Forelimb muscle (tissue), 1 donor: Measurements from ENCODE around the gene DPF3. TPM values are rescaled to one million over a fixed set of nuclear protein-coding genes. Genes with fewer than 3 reads are reported as not detected.
"Not testable (repeated sequence)": the region's sequence is repeated elsewhere in the genome, so short reads cannot be mapped to it uniquely, and the experiment has no call there.

Experiments
- DNase-seq: peaks from one replicate; pipeline ENCODE4 v3.0.0-alpha.2; 2013; ENCODE audit warnings: low read depth
- polyA plus RNA-seq: library from polyadenylated mRNA; unstranded; fragments of 120-200 nt; gene quantifications from one replicate; pipeline ENCODE4 v1.2.1, GENCODE V29; 2013; ENCODE audit not compliant: insufficient read length

DPF3 gene
- polyA plus RNA-seq, 1 donor = 4.6 TPM

DNA sequence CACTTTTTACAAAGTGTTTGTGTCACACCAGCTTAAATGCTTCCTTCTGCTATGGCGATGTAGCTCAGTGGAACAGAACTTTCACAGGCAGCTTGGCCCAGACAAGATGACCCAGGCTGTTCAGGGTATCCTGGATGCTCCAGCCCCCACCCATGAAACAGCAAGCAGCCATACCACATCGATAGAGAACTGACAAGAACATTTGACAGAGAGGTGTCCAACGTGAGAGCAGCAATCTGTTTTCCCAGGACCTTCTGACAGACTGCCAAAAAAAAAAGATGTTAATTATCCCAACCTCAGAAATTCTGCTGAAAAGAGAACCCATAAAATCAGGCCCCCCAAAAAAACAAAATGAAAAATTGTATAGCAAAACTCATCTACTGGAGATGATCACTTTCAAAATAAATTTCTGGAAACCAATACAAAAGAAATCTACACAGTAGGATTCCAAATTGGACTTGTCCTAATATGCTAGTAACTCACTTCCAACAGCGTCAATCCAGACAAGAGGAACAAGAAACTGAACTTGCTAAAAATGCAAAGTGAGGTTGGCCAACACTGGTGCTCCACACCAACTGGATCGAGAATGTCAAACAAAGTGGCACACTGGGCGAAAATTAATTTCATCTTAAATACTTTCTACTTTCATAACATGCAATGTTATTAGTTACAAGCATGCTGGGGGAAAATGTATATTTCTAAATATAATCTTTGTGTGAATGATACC is 118.8 kb downstream of the DPF3 start:
- no peak for DNase-seq

DNA sequence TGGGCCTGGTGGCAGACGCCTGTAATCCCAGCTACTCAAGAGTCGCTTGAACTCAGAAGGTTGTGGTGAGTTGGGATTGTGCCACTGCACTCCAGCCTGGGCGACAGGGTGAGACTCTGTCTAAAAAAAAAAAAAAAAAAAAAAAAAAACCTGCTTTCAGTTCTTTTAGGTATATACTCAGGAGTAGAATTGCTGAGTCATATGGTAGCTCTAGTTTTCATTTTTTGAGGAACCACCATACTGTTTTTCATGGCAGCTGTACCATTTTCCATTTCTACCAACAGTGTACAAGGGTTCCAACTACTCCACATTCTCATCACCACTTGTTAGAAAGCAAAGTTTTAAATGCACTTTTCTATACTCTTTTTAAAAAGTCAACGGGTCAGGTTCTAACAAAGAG is 119.8 kb downstream of the DPF3 start:
- no peak for DNase-seq

DNA sequence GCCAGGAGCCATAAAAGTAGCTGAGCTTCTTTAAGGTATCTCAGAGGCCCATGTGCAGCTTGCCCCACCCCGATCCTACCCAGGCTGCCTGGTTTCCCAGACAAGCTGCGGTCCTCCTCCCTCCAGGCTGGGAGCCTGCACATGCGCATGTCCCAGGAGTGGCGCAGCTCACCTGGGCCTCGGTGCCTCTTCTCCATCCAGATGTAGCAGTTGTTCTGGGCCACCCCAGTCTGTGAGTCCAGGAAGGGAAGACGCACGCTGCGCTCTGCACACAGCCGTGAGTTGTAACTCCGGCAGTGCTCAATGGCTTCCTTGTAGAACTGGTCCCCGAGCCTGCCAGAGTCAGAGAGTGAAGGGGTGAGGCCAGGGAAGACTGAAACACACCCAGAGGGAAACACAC is 122.3 kb downstream of the DPF3 start:
- no peak for DNase-seq

DNA sequence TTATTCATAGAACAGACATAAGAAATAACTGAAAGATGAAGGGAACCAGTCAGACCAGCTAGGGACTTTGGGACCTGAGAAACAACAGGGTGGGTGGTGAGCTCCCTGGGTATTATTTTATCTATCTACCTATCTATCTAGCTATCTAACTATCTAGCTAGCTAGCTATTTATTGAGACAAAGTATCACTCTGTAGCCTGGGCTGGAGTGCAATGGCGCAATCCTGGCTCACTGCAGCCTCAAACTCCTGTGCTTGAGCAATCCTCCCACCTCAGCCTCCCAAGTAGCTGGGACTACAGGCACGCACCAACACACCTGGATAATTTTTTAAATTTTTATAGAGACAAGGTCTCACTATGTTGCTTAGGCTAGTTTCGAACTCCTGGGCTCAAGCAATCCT is 127.6 kb downstream of the DPF3 start:
- no peak for DNase-seq

DNA sequence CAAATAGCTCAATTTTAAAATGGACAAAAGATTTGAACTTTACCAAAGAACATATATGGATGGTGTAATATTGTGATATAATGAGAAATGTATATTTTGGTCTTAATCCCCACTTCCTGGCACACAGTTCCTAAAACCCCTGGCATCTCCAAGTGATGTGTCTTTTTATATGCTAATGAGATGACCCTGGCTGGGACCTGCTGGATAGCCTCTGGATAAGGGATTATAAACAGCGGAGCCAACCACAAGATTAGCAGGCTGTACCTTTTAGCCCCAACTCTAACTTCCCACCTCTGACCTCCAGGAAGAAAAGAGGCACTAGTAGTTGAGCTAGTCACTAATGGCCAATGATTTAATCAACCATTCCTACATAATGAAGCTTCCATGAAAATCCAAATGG is 130.0 kb downstream of the DPF3 start:
- no peak for DNase-seq

DNA sequence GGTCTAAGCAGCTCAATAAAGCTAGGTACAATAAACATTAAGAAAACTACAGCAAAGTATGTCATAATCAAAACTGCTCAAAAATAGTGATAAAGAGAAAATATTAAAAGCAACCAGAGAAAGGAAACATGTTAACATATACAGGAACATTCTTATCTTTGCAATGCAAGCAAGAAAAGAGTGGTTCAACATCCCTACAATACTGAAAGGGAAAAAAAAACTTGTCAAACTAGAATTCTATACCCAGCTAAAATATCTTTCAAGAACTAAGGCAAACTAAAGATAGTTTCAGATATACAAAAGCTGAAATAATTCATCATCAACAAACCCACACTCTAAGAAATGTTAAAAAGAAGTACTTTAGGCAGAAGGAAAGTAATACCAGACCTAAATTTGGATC is 134.2 kb downstream of the DPF3 start:
- no peak for DNase-seq

DNA sequence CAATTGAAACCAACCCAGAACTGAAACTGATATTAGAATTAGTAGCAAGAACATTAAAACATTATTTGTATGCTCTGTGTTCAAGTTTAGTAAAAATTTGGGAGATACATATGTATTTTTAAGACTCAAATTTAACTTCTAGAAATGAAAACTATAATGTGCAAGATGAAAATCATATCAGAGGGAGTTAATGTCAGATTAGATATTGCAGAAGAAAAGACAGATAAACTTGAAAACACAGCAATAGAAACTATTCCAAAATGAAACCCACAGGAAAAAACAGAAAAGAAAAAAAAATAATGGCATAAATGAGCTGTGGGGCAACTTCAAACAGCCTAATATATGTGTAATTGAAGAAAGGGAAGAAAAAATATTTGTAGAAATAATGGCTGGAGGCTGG is 134.9 kb downstream of the DPF3 start:
- DNase-seq = no peak

DNA sequence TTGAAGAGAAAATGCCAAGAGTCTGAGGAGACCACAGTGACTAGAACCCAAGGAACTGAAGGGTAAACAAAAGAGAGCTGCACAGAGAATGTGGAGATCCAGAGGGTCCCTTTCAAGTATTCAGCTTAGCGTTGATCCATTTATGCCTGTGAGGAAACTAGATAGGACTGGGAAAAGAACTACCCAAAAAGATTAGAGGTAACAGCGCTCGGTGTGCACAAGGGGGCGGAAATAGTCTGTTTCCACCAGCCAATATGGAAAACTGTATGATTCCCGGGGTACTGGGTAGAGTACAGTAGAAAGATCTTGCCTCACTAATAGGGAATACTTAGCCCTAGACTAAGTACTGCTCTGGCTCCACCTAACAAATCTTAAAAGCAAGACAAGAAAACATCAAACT is 135.5 kb downstream of the DPF3 start:
- no peak for DNase-seq

DNA sequence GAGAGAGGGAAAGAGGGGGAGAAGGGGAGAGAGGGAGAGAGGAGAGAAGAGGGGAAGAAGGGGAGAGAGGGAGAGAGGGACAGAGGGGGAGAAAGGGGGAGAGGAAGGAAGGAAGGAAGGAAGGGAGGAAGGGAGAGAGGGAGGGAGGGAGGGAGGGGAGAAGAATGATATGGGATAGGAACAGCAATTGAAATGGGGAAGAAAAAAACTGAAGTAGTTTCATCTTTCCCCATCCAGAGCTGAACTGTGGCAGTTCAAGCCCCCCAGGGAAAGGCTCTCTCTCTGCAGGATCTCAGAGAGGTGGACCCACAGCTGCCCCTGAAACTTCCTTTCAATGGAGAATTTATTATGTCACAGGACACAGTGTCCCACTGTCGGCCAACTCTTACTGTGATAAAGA is 136.9 kb downstream of the DPF3 start:
- no peak for DNase-seq

DNA sequence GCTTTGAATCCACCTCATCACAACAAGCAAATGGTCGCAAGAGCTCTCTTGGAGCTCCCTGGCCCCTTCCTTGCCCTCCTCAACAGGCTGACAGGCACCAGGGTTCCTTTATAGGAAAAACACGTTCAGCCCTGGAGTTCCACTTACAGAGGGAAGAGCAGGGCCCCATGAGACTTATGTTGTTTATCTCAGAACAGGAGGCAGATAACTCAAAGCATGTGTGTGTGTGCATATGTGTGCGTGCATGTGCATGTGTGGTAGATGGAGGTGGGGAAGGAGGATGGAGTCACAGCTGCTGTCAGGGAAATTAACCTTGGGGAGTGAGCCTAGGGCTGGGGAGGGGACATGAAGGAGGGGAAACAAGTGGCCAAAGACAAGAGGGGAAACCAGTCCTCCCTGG is 138.1 kb downstream of the DPF3 start:
- DNase-seq = no peak

DNA sequence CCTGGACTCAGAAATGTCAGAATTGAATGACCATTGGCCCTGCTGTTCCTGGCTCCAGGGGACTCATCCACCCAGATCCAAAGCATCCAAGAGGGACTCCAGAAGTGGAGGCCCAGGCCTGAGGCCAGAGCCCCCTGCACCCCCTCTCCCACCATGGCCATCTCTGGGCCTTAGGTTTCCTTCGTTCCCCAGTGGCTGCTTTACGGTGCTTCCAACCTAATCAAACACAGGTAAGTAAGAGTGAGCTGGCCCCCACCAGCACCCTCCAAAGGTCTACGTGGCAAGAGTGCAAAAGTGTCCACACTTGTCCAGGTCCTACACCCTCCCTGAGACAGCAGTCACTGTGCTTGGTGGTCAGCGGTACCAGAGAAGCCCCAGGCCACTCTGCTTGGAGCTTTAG is 139.0 kb downstream of the DPF3 start:
- DNase-seq = no peak

DNA sequence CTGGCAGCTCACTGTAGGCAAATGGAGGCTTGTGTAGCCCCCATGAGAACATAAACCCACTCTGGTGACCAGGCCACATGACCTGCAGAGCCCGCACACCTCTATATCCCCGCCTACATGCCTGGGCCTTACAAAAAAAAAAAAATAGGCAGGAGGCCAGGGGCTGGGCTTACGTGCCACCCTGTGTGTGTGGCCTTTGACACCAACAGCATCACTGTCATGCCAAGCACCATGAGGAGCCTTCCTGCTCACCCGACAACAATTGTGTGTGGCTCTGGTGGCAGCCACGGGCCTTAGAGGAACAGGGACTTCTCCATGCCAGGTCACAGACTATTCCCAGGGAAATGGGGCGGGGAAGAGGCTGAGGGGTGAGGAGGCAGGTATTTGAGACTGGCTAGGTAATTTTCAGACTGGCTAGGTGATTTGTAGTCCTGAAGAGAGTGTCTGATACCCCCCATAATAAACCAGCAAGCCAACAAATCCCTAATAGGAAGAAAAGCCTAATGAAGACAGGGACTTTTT is 140.0 kb downstream of the DPF3 start:
- no peak for DNase-seq

DNA sequence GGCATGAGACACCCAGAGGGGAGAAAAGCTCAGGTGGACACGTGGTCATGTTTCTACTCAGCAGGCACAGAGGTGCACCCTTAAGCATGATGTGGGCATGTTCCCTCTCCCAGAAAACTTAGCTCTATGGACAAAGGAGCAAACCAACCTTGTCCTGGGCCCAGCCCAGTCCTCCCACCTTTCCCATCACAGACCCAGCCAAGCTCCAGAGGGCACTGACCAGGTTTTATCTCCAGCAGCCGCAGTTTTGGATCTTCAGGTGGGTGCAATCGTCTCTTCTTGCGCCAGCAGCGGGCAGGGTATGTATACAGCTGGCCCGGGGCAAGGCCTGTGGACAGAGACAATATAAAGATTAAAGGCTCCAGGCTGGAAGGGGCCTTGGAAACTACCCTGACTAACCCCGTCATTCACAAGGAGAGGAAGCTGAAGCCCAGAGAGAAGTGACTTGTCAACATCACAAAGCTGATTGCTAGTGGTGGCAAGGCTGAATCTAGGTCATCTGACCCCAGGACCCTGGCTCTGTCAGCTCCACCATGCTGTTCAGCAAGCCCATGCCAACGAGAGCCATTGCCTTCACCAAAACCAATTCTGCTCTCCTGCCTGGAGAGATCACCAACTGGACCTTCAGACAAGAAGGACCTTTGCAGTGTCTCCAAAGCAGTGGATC is 140.7 kb downstream of the DPF3 start:
- DNase-seq = no peak

DNA sequence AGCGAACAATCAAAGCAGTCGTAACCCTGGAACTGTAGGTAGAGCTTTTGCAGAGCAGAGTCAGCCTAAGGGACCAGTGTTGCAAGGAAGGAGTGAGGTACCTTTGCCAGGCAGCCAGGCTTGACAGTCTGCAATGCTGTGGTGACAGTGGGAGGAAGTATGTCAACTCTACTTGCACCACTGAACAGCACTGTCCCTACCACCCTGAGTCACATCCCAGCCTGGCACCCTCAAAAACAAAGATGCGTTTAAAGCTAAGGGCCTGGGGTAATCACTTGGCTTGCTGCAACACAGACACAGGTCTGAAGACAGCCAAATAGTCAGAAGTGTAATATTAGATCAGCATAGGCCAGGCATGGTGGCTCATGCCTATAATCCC is 141.9 kb downstream of the DPF3 start:
- DNase-seq = no peak

DNA sequence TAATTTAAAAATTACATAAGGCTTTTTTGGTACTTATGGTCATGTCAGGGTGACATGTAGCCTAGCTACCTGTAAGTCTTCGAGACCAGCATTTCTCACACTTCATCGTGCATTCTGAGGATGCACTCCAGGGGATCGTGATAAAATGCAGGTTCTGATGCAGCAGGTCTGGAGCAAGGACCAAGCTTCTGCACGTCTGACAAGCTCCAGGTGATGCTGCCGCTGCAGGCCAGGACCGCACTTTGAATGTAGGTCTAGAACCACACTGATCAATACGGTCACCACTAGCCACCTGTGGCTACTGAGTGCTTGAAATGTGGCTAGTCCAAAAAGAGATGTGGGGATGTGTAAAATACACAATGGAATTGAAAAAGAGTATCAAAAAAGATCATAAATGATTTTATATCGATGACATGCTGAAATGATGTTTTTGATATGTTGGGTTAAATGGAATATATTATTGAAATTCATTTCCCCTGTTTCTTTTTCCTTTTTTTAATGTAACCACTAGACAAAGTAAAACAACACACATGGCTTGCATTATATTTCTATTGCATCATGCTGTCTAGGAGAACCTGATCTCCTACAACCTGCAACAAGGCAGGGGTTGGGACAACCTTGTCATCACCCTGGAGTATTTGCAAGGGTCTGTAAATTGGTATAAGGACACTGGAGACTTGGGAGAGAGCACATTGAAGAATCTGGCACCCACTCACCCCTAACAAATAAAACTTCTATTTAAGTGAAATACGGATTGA is 142.4 kb downstream of the DPF3 start:
- no peak for DNase-seq

DNA sequence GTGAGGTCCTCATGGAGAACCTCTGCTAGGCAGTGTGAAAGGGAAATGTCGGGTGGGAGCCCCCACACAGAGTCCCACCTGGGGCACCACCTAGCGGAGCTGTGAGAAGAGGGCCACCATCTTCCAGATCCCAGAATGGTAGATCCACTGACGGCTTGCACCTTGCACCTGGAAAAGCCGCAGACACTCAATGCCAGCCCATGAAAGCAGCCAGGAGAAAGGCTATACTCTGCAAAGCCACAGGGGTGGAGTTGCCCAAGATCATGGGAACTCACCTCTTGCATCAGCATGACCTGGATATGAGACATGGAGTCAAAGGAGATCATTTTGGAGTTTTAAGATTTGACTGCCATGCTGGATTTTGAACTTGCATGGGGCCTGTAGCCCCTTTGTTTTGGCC is 145.0 kb downstream of the DPF3 start:
- not testable (repeated sequence) for DNase-seq

DNA sequence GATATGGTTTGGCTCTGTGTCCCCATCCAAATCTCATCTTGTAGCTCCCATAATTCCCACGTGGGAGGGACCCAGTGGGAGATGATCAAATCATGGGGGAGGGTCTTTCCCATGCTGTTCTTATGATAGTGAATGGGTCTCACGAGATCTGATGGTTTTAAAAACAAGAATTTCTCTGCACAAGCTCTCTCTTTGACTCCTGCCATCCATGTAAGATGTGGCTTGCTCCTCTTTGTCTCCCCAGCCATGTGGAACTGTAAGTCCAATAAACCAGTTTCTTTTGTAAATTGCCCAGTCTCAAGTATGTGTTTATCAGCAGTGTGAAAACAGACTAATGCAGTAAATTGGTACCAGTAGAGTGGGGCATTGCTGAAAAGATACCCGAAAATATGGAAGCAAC is 146.2 kb downstream of the DPF3 start:
- DNase-seq = no peak

DNA sequence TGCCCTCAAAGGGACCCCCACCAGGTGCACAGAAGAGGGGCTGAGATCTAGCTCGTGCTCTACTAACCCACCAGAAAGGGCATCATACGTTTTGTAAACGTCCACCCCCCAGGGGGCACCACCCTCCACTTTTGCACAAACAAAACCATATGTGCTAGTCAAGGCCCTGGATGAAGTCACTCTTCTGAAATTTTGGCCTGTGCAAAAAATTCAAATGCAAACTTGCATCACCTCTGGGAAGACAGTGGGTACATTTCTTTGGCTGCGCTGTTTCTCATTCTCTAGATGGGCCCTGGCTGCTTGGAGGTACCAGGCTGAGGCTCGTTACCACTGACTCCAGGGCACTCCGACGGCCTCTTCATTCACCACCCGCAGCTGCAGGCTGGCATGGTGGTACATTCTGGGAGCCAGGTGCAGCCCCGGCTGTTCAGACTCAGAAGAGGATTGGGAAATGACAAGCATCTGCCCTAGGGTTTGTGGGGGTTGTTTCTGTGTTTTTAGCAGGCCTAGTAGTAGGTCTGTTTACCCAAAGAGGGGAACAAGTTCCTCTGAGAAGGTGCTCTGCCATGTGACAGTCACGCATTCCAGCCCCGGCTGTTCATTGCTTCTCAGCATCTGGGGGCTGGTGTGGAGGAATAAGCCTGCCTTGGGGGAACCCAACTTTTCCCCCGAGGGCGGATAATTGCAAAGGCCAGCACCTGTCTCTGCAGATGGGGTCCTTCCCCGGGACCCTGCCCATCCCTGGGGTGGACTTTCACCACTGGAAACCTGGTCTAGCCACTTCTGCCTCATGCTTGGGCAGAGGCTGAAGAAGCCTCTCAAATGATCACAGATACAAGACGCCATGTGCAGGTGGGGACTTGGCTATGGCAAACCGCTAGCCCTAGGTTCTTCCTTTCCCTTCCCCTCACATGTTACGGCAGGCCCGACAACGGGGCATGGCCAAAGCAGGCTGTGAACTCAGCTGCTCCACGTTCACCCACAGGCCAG is 147.6 kb downstream of the DPF3 start:
- DNase-seq = no peak

DNA sequence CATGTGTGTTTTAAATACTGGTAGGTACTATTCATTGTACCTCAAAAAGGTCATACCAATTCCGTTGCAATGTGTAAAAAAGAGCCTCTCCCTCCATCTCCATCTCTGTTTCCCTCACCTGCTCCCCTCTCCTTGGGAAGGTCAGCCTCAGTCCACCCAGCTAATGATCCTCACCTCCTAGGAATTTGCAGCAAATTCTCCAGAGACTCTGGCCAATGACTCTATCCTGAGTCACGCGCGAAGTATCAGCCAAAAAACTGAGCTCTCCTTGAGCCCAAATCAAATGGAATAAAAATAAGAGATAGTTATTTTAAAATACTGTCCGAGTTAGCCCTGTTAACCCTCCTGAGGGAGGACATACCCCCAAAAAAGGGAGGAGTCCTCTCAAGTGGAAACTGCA is 148.4 kb downstream of the DPF3 start:
- DNase-seq = no peak

DNA sequence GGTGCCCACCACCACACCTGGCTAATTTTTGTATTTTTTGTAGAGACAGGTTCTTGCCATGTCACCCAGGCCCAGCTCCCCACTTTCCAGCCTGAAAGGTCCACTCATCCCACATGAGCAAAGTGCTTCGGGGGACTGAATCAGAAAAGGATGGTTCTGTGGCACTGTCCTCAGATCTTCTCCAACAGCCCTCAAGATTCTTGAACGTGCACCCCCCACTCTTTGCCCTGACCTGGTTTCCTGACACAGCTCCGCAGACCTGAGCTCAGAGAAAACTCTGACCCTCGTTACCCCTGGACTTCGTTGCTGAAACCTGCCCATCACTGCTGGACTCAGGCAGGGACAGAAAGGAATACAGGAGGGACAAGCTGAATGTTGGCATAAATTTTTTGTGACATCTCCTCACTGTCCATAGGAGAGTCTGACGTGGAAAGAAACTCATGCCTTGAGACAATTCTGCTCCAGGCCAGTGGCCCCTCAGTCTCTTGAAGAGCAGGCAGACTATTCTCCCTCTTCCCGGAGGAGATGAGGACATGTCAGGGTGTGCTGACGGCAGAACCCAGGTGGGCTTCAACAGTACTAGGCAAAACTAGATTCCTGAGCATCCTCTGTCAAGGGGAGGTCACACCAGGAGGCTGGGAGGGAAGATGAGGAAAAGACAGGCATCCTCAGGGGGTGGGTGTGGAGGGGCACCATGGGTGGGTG is 149.3 kb downstream of the DPF3 start:
- DNase-seq = no peak

DNA sequence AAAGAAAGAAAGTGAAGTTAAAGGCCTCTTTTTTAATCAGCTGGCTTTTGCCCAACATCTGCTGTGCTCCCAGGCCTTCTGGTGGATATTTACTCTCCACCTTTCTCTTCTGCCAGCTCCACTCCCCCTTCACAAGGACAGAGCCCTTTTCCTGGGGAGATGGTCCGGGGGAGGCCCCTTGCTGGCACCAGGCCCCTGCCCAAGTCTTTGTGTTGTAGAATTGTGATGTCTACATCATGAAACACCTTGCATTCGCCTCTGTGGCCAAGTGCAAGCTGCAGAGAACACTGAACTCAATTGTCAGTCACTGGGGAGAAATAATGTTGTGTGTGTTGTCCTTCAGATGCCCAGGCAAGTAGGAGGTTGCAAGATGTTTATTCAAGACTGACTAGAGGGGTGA is 150.3 kb downstream of the DPF3 start:
- DNase-seq = no peak
